HepG2 (cell line): Measurements from ENCODE around the gene ZNF284. TPM values are rescaled to one million over a fixed set of nuclear protein-coding genes. Genes with fewer than 3 reads are reported as not detected.

Source experiments
- ATF1 ChIP-seq: IDR thresholded peaks from 2 replicates; pipeline ENCODE4 v1.6.1; 2016; ENCODE audit warnings: mild to moderate bottlenecking, control low read depth
- CAMTA2 ChIP-seq: sonication (generic); formaldehyde crosslinking; IDR thresholded peaks from 2 replicates; pipeline ENCODE4 v1.4.0; 2020; ENCODE audit warnings: mild to moderate bottlenecking, missing genetic modification reagents, borderline replicate concordance
- DNMT3B ChIP-seq: conservative IDR thresholded peaks from 2 replicates; pipeline ENCODE4 v1.6.1; 2016; ENCODE audit warnings: missing biosample characterization, control low read depth
- JDP2 ChIP-seq: sonication (generic); formaldehyde crosslinking; IDR thresholded peaks from 2 replicates; pipeline ENCODE4 v1.8.1; 2022; ENCODE audit warnings: missing genetic modification reagents, borderline replicate concordance
- KAT7 ChIP-seq: IDR thresholded peaks from 2 replicates; pipeline ENCODE4 v1.6.1; 2018; ENCODE audit warnings: borderline replicate concordance, missing compliant biosample characterization
- MED13 ChIP-seq: sonication (generic); formaldehyde crosslinking; IDR thresholded peaks from 2 replicates; pipeline ENCODE4 v1.5.0; 2020; ENCODE audit warnings: missing genetic modification reagents
- MLX ChIP-seq: IDR thresholded peaks from 2 replicates; pipeline ENCODE4 v1.6.1; 2016
- PAF1 ChIP-seq: IDR thresholded peaks from 2 replicates; pipeline ENCODE4 v1.6.1; 2016; ENCODE audit warnings: missing genetic modification reagents, missing compliant biosample characterization
- TCF7 ChIP-seq: sonication (generic); IDR thresholded peaks from 2 replicates; pipeline ENCODE4 v1.6.1; 2016; ENCODE audit warnings: antibody characterized with exemption, low read depth
- U2AF1 ChIP-seq: fragments of 200-400 bp; formaldehyde crosslinking; optimal IDR thresholded peaks from 2 replicates; pipeline ENCODE3; 2017; ENCODE audit warnings: mild to moderate bottlenecking, low read depth, low read length
- ZNF256 ChIP-seq: sonication (generic); formaldehyde crosslinking; conservative IDR thresholded peaks from 2 replicates; pipeline ENCODE4 v1.4.0; 2020; ENCODE audit warnings: missing genetic modification reagents
- ZNF337 ChIP-seq: sonication (generic); formaldehyde crosslinking; IDR thresholded peaks from 2 replicates; pipeline ENCODE4 v1.5.1; 2020; ENCODE audit warnings: missing genetic modification reagents, low read depth, mild to moderate bottlenecking, borderline replicate concordance
- ZNF432 ChIP-seq: sonication (generic); formaldehyde crosslinking; IDR thresholded peaks from 2 replicates; pipeline ENCODE4 v1.5.0; 2020; ENCODE audit warnings: missing genetic modification reagents, mild to moderate bottlenecking, borderline replicate concordance
- ZNF484 ChIP-seq: sonication (generic); formaldehyde crosslinking; IDR thresholded peaks from 2 replicates; pipeline ENCODE4 v1.5.1; 2020; ENCODE audit warnings: mild to moderate bottlenecking, low read depth, missing genetic modification reagents, borderline replicate concordance
- ZNF740 ChIP-seq: sonication (generic); formaldehyde crosslinking; IDR thresholded peaks from 2 replicates; pipeline ENCODE4 v1.4.0; 2020; ENCODE audit warnings: missing genetic modification reagents
- ZNF749 ChIP-seq: sonication (generic); formaldehyde crosslinking; IDR thresholded peaks from 2 replicates; pipeline ENCODE4 v1.8.0; 2022; ENCODE audit warnings: mild to moderate bottlenecking, missing genetic modification reagents, moderate library complexity, borderline replicate concordance
- polyA plus RNA-seq, 8 experiments: library from polyadenylated mRNA; depleted of rRNA in 3 of 8; stranded (reverse) in 7 of 8; unstranded in 1 of 8; fragments of >200 nt; fragmentation: Illumina TruSeq in 4 of 8; extraction: Trizol in 4 of 8; gene quantifications; 2 replicates each; pipeline versions ENCODE4 v1.2.1 to v1.2.3, GENCODE V29; 2011 to 2016; ENCODE audit warnings: low read depth in 4 of 8, missing spikeins in 1 of 8, mixed read lengths in 1 of 8; ENCODE audit not compliant: insufficient read depth in 1 of 8
- total RNA-seq, 5 experiments: library from RNA; depleted of rRNA; stranded (reverse); fragments of >200 nt; fragmentation: Illumina TruSeq; extraction: Trizol; gene quantifications; 2 replicates each; pipeline ENCODE4 v1.2.3, GENCODE V29; 2016; ENCODE audit warnings: low read depth in 1 of 5
- TF ChIP-seq, protein P1 (sequence below): IDR thresholded peaks from 2 replicates; pipeline ENCODE4 v1.6.1; 2016; ENCODE audit warnings: mild to moderate bottlenecking
- TF ChIP-seq, protein P2 (sequence below): sonication (generic); formaldehyde crosslinking; IDR thresholded peaks from 2 replicates; pipeline ENCODE4 v1.4.0; 2020; ENCODE audit warnings: missing genetic modification reagents
- TF ChIP-seq, protein P3 (sequence below): sonication (generic); formaldehyde crosslinking; IDR thresholded peaks from 2 replicates; pipeline ENCODE4 v1.9.0; 2021; ENCODE audit warnings: missing genetic modification reagents, mild to moderate bottlenecking, borderline replicate concordance

ZNF284 gene
- total and polyA plus RNA-seq, 2 of the 13 experiments (the other 11 are each of a cell fraction or from before 2014, with no cell fraction given) = 1.2 to 2.3 TPM

- TF ChIP-seq, protein P1, sequence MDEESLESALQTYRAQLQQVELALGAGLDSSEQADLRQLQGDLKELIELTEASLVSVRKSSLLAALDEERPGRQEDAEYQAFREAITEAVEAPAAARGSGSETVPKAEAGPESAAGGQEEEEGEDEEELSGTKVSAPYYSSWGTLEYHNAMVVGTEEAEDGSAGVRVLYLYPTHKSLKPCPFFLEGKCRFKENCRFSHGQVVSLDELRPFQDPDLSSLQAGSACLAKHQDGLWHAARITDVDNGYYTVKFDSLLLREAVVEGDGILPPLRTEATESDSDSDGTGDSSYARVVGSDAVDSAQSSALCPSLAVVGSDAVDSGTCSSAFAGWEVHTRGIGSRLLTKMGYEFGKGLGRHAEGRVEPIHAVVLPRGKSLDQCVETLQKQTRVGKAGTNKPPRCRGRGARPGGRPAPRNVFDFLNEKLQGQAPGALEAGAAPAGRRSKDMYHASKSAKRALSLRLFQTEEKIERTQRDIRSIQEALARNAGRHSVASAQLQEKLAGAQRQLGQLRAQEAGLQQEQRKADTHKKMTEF (CRISPR knock-in tag) = 0 out of 2 replicates have a peak, but pooled peaks have one; percentile 16
- TF ChIP-seq ZNF749 (CRISPR knock-in tag) (no peak), U2AF1 (peak; percentile 62), JDP2 (no peak), MED13 (CRISPR knock-in tag) (0 out of 2 replicates have a peak, but pooled peaks have one; percentile 37), DNMT3B (CRISPR knock-in tag) (no peak), ZNF256 (0 out of 2 replicates have a peak, but pooled peaks have one; percentile 50), TCF7 (no peak), MLX (CRISPR knock-in tag) (no peak), ZNF740 (CRISPR knock-in tag) (no peak), KAT7 (CRISPR knock-in tag) (no peak), ZNF484 (CRISPR knock-in tag) (no peak), PAF1 (CRISPR knock-in tag) (no peak), CAMTA2 (no peak), ATF1 (CRISPR knock-in tag) (peak; percentile 60), ZNF432 (CRISPR knock-in tag) (0 out of 2 replicates have a peak, but pooled peaks have one; percentile 32), ZNF337 (no peak)
- TF ChIP-seq, protein P2, sequence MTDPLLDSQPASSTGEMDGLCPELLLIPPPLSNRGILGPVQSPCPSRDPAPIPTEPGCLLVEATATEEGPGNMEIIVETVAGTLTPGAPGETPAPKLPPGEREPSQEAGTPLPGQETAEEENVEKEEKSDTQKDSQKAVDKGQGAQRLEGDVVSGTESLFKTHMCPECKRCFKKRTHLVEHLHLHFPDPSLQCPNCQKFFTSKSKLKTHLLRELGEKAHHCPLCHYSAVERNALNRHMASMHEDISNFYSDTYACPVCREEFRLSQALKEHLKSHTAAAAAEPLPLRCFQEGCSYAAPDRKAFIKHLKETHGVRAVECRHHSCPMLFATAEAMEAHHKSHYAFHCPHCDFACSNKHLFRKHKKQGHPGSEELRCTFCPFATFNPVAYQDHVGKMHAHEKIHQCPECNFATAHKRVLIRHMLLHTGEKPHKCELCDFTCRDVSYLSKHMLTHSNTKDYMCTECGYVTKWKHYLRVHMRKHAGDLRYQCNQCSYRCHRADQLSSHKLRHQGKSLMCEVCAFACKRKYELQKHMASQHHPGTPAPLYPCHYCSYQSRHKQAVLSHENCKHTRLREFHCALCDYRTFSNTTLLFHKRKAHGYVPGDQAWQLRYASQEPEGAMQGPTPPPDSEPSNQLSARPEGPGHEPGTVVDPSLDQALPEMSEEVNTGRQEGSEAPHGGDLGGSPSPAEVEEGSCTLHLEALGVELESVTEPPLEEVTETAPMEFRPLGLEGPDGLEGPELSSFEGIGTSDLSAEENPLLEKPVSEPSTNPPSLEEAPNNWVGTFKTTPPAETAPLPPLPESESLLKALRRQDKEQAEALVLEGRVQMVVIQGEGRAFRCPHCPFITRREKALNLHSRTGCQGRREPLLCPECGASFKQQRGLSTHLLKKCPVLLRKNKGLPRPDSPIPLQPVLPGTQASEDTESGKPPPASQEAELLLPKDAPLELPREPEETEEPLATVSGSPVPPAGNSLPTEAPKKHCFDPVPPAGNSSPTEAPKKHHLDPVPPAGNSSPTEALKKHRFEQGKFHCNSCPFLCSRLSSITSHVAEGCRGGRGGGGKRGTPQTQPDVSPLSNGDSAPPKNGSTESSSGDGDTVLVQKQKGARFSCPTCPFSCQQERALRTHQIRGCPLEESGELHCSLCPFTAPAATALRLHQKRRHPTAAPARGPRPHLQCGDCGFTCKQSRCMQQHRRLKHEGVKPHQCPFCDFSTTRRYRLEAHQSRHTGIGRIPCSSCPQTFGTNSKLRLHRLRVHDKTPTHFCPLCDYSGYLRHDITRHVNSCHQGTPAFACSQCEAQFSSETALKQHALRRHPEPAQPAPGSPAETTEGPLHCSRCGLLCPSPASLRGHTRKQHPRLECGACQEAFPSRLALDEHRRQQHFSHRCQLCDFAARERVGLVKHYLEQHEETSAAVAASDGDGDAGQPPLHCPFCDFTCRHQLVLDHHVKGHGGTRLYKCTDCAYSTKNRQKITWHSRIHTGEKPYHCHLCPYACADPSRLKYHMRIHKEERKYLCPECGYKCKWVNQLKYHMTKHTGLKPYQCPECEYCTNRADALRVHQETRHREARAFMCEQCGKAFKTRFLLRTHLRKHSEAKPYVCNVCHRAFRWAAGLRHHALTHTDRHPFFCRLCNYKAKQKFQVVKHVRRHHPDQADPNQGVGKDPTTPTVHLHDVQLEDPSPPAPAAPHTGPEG (CRISPR knock-in tag) = no peak
- TF ChIP-seq, protein P3, sequence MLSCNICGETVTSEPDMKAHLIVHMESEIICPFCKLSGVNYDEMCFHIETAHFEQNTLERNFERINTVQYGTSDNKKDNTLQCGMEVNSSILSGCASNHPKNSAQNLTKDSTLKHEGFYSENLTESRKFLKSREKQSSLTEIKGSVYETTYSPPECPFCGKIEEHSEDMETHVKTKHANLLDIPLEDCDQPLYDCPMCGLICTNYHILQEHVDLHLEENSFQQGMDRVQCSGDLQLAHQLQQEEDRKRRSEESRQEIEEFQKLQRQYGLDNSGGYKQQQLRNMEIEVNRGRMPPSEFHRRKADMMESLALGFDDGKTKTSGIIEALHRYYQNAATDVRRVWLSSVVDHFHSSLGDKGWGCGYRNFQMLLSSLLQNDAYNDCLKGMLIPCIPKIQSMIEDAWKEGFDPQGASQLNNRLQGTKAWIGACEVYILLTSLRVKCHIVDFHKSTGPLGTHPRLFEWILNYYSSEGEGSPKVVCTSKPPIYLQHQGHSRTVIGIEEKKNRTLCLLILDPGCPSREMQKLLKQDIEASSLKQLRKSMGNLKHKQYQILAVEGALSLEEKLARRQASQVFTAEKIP = no peak
Measured at GRCh38 chr19:44093931-44094765, 22.2 kb downstream of the ZNF284 start, which contains the start of gene ZNF224 (continued).
